ENCODE data around the gene TREML2.

TREML2 gene

GRCh38 chr6:41177695-41178094, 23.3 kb downstream of the TREML2 start:
- no CpG with 5 or more reads among the region's 2 CpGs for WGBS
- no peak for DNase-seq

DNA sequence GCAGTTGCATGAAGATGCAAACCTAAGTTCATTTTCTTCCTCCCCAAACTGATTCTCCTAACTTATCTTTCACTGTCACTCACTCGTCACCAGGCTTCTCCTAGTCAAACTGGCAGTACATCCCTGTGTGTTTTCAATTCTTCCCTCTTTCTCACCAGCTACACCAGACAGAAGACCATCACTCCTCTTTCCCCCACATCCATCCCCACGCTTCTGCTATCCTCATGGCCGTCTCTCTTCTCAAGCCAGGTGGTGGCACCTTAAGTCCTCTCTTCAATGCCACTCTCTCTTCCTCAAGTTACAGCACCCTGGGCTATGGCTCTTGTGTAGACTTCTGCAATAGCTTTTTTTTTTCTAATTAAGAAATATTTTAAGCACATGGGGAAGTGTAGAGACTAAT, 23.7 kb downstream of the TREML2 start:
- no peak overlapping the region for H3K4ac ChIP-seq (ENCODE audit: low read depth in 1 of 2, low read length in 2 of 2)
- no peak overlapping the region for H2AFZ ChIP-seq (ENCODE audit: low read depth, low read length)
- H3K23ac ChIP-seq (ENCODE audit: low read length in 2 of 2), result no peak overlapping the region
- H3K4me1 ChIP-seq (ENCODE audit: control insufficient read depth, insufficient read depth, low read depth, low read length), result peaks cover 10% of the 10 kb centered on the region
- H2BK15ac ChIP-seq (ENCODE audit: low read depth, poor library complexity, severe bottlenecking), result no peak overlapping the region
- no peaks in the 10 kb centered on the region for H3K36me3 ChIP-seq (ENCODE audit: control insufficient read depth in 1 of 2, insufficient read depth in 2 of 2, low read depth in 1 of 2, low read length in 2 of 2)
- H3K9ac ChIP-seq (ENCODE audit: low read length), result no peak overlapping the region
- no peak overlapping the region for H4K8ac ChIP-seq (ENCODE audit: low read length)
- no peak overlapping the region for H2BK120ac ChIP-seq (ENCODE audit: low read depth, low read length)
- no peak overlapping the region for H3K18ac ChIP-seq (ENCODE audit: low read depth in 1 of 2, low read length in 2 of 2)
- no peak overlapping the region for H2AK5ac ChIP-seq (ENCODE audit: low read length, severe bottlenecking)
- no peak overlapping the region for H3K27ac ChIP-seq (ENCODE audit: low read length, poor library complexity, severe bottlenecking)
- H3K27me3 ChIP-seq (ENCODE audit: control insufficient read depth in 1 of 2, insufficient read depth in 1 of 2, low read length in 2 of 2), result peaks cover 23 to 47% of the 10 kb centered on the region in 2 experiments
- no peak overlapping the region for H3K14ac ChIP-seq (ENCODE audit: low read length in 2 of 2)
- 72% methylated on average over 3 of the region's 3 CpGs for WGBS
- H4K91ac ChIP-seq (ENCODE audit: low read length), result no peak overlapping the region
- DNase-seq, result no peak
- H2BK5ac ChIP-seq (ENCODE audit: low read depth, low read length, poor library complexity, severe bottlenecking), result no peak overlapping the region
- H3K4me2 ChIP-seq (ENCODE audit: low read length, poor library complexity, severe bottlenecking), result no peak overlapping the region
- no peak overlapping the region for H3K4me3 ChIP-seq (ENCODE audit: insufficient read depth in 1 of 2, low read depth in 1 of 2, low read length in 2 of 2)
- H3K9me3 ChIP-seq (ENCODE audit: control insufficient read depth, low read length), result no peaks in the 10 kb centered on the region
- no peak overlapping the region for H2BK12ac ChIP-seq (ENCODE audit: low read length in 2 of 2)
- no peaks in the 10 kb centered on the region for H3K79me1 ChIP-seq (replicated peaks; ENCODE audit: low read length, poor library complexity, severe bottlenecking)

More at GRCh38 chr6:41177695-41178094, 23.3 kb downstream of the TREML2 start:
- H2BK5ac ChIP-seq (ENCODE audit: low read depth, low read length, poor library complexity, severe bottlenecking), result no peak overlapping the region
- H2BK120ac ChIP-seq (ENCODE audit: low read depth, low read length), result no peak overlapping the region
- no peak overlapping the region for H3K18ac ChIP-seq (ENCODE audit: low read depth in 1 of 2, low read length in 2 of 2)
- no peak overlapping the region for H3K14ac ChIP-seq (ENCODE audit: low read length in 2 of 2)
- H2BK15ac ChIP-seq (ENCODE audit: low read depth, poor library complexity, severe bottlenecking), result no peak overlapping the region
- no peak overlapping the region for H4K8ac ChIP-seq (ENCODE audit: low read length)
- no peaks in the 10 kb centered on the region for H3K9me3 ChIP-seq (ENCODE audit: control insufficient read depth, low read length)
- no peak overlapping the region for H3K4me2 ChIP-seq (ENCODE audit: low read length, poor library complexity, severe bottlenecking)
- H2BK12ac ChIP-seq (ENCODE audit: low read length in 2 of 2), result no peak overlapping the region
- H3K23ac ChIP-seq (ENCODE audit: low read length in 2 of 2), result no peak overlapping the region
- H3K9ac ChIP-seq (ENCODE audit: low read length), result no peak overlapping the region
- H3K4me1 ChIP-seq (ENCODE audit: control insufficient read depth, insufficient read depth, low read depth, low read length), result peaks cover 10% of the 10 kb centered on the region
- no peak overlapping the region for H3K27ac ChIP-seq (ENCODE audit: low read length, poor library complexity, severe bottlenecking)
- H3K27me3 ChIP-seq (ENCODE audit: control insufficient read depth in 1 of 2, insufficient read depth in 1 of 2, low read length in 2 of 2), result peaks cover 28 to 49% of the 10 kb centered on the region in 2 experiments
- no peak overlapping the region for H2AFZ ChIP-seq (ENCODE audit: low read depth, low read length)
- H3K36me3 ChIP-seq (ENCODE audit: control insufficient read depth in 1 of 2, insufficient read depth in 2 of 2, low read depth in 1 of 2, low read length in 2 of 2), result no peaks in the 10 kb centered on the region
- no peak overlapping the region for H3K4ac ChIP-seq (ENCODE audit: low read depth in 1 of 2, low read length in 2 of 2)
- H3K79me1 ChIP-seq (replicated peaks; ENCODE audit: low read length, poor library complexity, severe bottlenecking), result no peaks in the 10 kb centered on the region
- H2AK5ac ChIP-seq (ENCODE audit: low read length, severe bottlenecking), result no peak overlapping the region
- no peak overlapping the region for H3K4me3 ChIP-seq (ENCODE audit: insufficient read depth in 1 of 2, low read depth in 1 of 2, low read length in 2 of 2)
- H4K91ac ChIP-seq (ENCODE audit: low read length), result no peak overlapping the region

GRCh38 chr6:41176189-41176588, 24.8 kb downstream of the TREML2 start:
- no peak overlapping the region for H3K18ac ChIP-seq (ENCODE audit: low read depth in 1 of 2, low read length in 2 of 2)
- no peak for DNase-seq
- no peak overlapping the region for H3K4me3 ChIP-seq (ENCODE audit: insufficient read depth in 1 of 2, low read depth in 1 of 2, low read length in 2 of 2)
- no peaks in the 10 kb centered on the region for H3K79me1 ChIP-seq (replicated peaks; ENCODE audit: low read length, poor library complexity, severe bottlenecking)
- no peak overlapping the region for H2AFZ ChIP-seq (ENCODE audit: low read depth, low read length)
- H3K4me1 ChIP-seq (ENCODE audit: control insufficient read depth, insufficient read depth, low read depth, low read length), result peaks cover 5% of the 10 kb centered on the region
- no peak overlapping the region for H3K27ac ChIP-seq (ENCODE audit: low read length, poor library complexity, severe bottlenecking)
- no peak overlapping the region for H3K14ac ChIP-seq (ENCODE audit: low read length in 2 of 2)
- H3K4me2 ChIP-seq (ENCODE audit: low read length, poor library complexity, severe bottlenecking), result no peak overlapping the region
- no peak overlapping the region for H4K91ac ChIP-seq (ENCODE audit: low read length)
- no peak overlapping the region for H2BK120ac ChIP-seq (ENCODE audit: low read depth, low read length)
- H2BK5ac ChIP-seq (ENCODE audit: low read depth, low read length, poor library complexity, severe bottlenecking), result no peak overlapping the region
- WGBS, result 88% methylated on average over 12 of the region's 12 CpGs
- H3K9ac ChIP-seq (ENCODE audit: low read length), result no peak overlapping the region
- H3K36me3 ChIP-seq (ENCODE audit: control insufficient read depth in 1 of 2, insufficient read depth in 2 of 2, low read depth in 1 of 2, low read length in 2 of 2), result no peaks in the 10 kb centered on the region
- H3K9me3 ChIP-seq (ENCODE audit: control insufficient read depth, low read length), result no peaks in the 10 kb centered on the region
- no peak overlapping the region for H3K4ac ChIP-seq (ENCODE audit: low read depth in 1 of 2, low read length in 2 of 2)
- H2BK12ac ChIP-seq (ENCODE audit: low read length in 2 of 2), result no peak overlapping the region
- H2AK5ac ChIP-seq (ENCODE audit: low read length, severe bottlenecking), result no peak overlapping the region
- peaks cover 19 to 39% of the 10 kb centered on the region in 2 experiments for H3K27me3 ChIP-seq (ENCODE audit: control insufficient read depth in 1 of 2, insufficient read depth in 1 of 2, low read length in 2 of 2)
- H4K8ac ChIP-seq (ENCODE audit: low read length), result no peak overlapping the region
- no peak overlapping the region for H3K23ac ChIP-seq (ENCODE audit: low read length in 2 of 2)
- no peak overlapping the region for H2BK15ac ChIP-seq (ENCODE audit: low read depth, poor library complexity, severe bottlenecking)

- Histone ChIP-seq H3K4me1 (ENCODE audit: control insufficient read depth, insufficient read depth, low read depth, low read length) (peaks cover 5% of the 10 kb centered on the region), H4K91ac (ENCODE audit: low read length) (no peak overlapping the region), H3K9ac (ENCODE audit: low read length) (no peak overlapping the region), H2AK5ac (ENCODE audit: low read length, severe bottlenecking) (no peak overlapping the region), H2BK120ac (ENCODE audit: low read depth, low read length) (no peak overlapping the region), H3K4ac (ENCODE audit: low read depth in 1 of 2, low read length in 2 of 2) (no peak overlapping the region), H3K18ac (ENCODE audit: low read depth in 1 of 2, low read length in 2 of 2) (no peak overlapping the region), H2BK12ac (ENCODE audit: low read length in 2 of 2) (no peak overlapping the region), H3K27ac (ENCODE audit: low read length, poor library complexity, severe bottlenecking) (no peak overlapping the region), H4K8ac (ENCODE audit: low read length) (no peak overlapping the region), H3K9me3 (ENCODE audit: control insufficient read depth, low read length) (no peaks in the 10 kb centered on the region), H3K23ac (ENCODE audit: low read length in 2 of 2) (no peak overlapping the region), H3K14ac (ENCODE audit: low read length in 2 of 2) (no peak overlapping the region), H3K4me3 (ENCODE audit: insufficient read depth in 1 of 2, low read depth in 1 of 2, low read length in 2 of 2) (no peak overlapping the region), H2AFZ (ENCODE audit: low read depth, low read length) (no peak overlapping the region), H2BK15ac (ENCODE audit: low read depth, poor library complexity, severe bottlenecking) (no peak overlapping the region), H2BK5ac (ENCODE audit: low read depth, low read length, poor library complexity, severe bottlenecking) (no peak overlapping the region), H3K4me2 (ENCODE audit: low read length, poor library complexity, severe bottlenecking) (no peak overlapping the region), H3K79me1 (replicated peaks; ENCODE audit: low read length, poor library complexity, severe bottlenecking) (no peaks in the 10 kb centered on the region), H3K27me3 (ENCODE audit: control insufficient read depth in 1 of 2, insufficient read depth in 1 of 2, low read length in 2 of 2) (peaks cover 19 to 30% of the 10 kb centered on the region in 2 experiments), H3K36me3 (ENCODE audit: control insufficient read depth in 1 of 2, insufficient read depth in 2 of 2, low read depth in 1 of 2, low read length in 2 of 2) (no peaks in the 10 kb centered on the region)
- WGBS, result 100% methylated on average over 1 of the region's 1 CpG
- DNase-seq, result no peak
These were observed 25.9 kb downstream of the TREML2 start for GRCh38 chr6:41175084-41175483.

Data from mesenchymal stem cell (in vitro differentiated cells and primary cell).